GM10847 (cell line): ENCODE measurements around the gene JCHAIN.
A peak's percentile ranks its signal among the peaks of the same experiment; 100 is the strongest.

Experiments used
- POLR2A ChIP-seq: IDR thresholded peaks from 2 replicates; pipeline ENCODE4 v1.6.1; 2011; ENCODE audit not compliant: insufficient read length; ENCODE audit errors: extremely low read depth

JCHAIN gene

GRCh38 chr4:70666369-70666768, at the start of gene JCHAIN:
Gene JCHAIN (minus strand): TSS chr4:70666508. CDS start chr4:70666490, 18 bp downstream.
- no peak for TF ChIP-seq POLR2A

GRCh38 chr4:70715097-70715496, 48.8 kb upstream of the JCHAIN start:
- TF ChIP-seq POLR2A: no peak

- no peak for TF ChIP-seq POLR2A
Measured at GRCh38 chr4:70714079-70714887, 48.0 kb upstream of the JCHAIN start.

- TF ChIP-seq POLR2A: no peak
Measured at GRCh38 chr4:70713453-70714078, 47.3 kb upstream of the JCHAIN start.

GRCh38 chr4:70712604-70713452, 46.5 kb upstream of the JCHAIN start:
- TF ChIP-seq POLR2A: no peak

- TF ChIP-seq POLR2A: no peak
Measured at GRCh38 chr4:70712150-70712549, 45.8 kb upstream of the JCHAIN start.

GRCh38 chr4:70711599-70711998, 45.3 kb upstream of the JCHAIN start:
- no peak for TF ChIP-seq POLR2A

GRCh38 chr4:70709611-70710205, 43.4 kb upstream of the JCHAIN start:
- TF ChIP-seq POLR2A: no peak

GRCh38 chr4:70706516-70706915, 40.2 kb upstream of the JCHAIN start:
- TF ChIP-seq POLR2A: no peak

- no peak for TF ChIP-seq POLR2A
Measured at GRCh38 chr4:70706044-70706461, 39.7 kb upstream of the JCHAIN start.

- TF ChIP-seq POLR2A: no peak
Measured at GRCh38 chr4:70705183-70706043, 39.1 kb upstream of the JCHAIN start.

GRCh38 chr4:70704931-70705182, 38.5 kb upstream of the JCHAIN start:
- no peak for TF ChIP-seq POLR2A

- TF ChIP-seq POLR2A: peak; percentile 19
Measured at GRCh38 chr4:70704215-70704930, 38.1 kb upstream of the JCHAIN start.

GRCh38 chr4:70703619-70704214, 37.4 kb upstream of the JCHAIN start:
- TF ChIP-seq POLR2A: no peak
